MM.1S (cell line): ENCODE results near the gene MYBPHL.

ENCODE experiments used
- DNase-seq: peaks from one replicate; pipeline ENCODE4 v3.0.0-alpha.2; 2015
- H2AFZ ChIP-seq: fragments of 300-600 bp; sonication (generic); 2 replicates; pipeline ENCODE4 v1.6.0; 2016; ENCODE audit warnings: antibody characterized with exemption, low read length
- H3F3A ChIP-seq: fragments of 300-600 bp; sonication (generic); 2 replicates; pipeline ENCODE4 v1.6.1; 2016; ENCODE audit warnings: mild to moderate bottlenecking, antibody characterized with exemption, low read length, moderate library complexity, mixed read lengths; ENCODE audit not compliant: insufficient read depth
- H3K27ac ChIP-seq: fragments of 300-600 bp; sonication (generic); 2 replicates; pipeline ENCODE4 v1.5.1; 2016; ENCODE audit warnings: mild to moderate bottlenecking, low read length
- H3K27me3 ChIP-seq: fragments of 300-600 bp; sonication (generic); replicated peaks from 2 replicates; pipeline ENCODE4 v1.6.0; 2016; ENCODE audit warnings: low read length; ENCODE audit not compliant: insufficient read depth
- H3K36me3 ChIP-seq: fragments of 300-600 bp; sonication (generic); replicated peaks from 2 replicates; pipeline ENCODE4 v1.6.1; 2016; ENCODE audit warnings: mild to moderate bottlenecking, low read length, mixed read lengths; ENCODE audit not compliant: insufficient read depth
- H3K4me1 ChIP-seq: fragments of 300-600 bp; sonication (generic); 2 replicates; pipeline ENCODE4 v1.6.1; 2016; ENCODE audit warnings: low read length, mixed read lengths
- H3K4me2 ChIP-seq: fragments of 300-600 bp; sonication (generic); 2 replicates; pipeline ENCODE4 v1.6.0; 2016; ENCODE audit warnings: low read depth, low read length
- H3K4me3 ChIP-seq: fragments of 300-600 bp; sonication (generic); 2 replicates; pipeline ENCODE4 v1.5.1; 2016; ENCODE audit warnings: low read length, mixed read lengths
- H3K79me2 ChIP-seq: fragments of 300-600 bp; sonication (generic); 2 replicates; pipeline ENCODE4 v1.6.1; 2016; ENCODE audit warnings: mixed run types, low read length, mixed read lengths
- H3K9ac ChIP-seq: fragments of 300-600 bp; sonication (generic); 2 replicates; pipeline ENCODE4 v1.6.1; 2016; ENCODE audit warnings: low read length, mixed read lengths
- H3K9me2 ChIP-seq: fragments of 300-600 bp; sonication (generic); replicated peaks from 2 replicates; pipeline ENCODE4 v1.6.1; 2016; ENCODE audit warnings: mild to moderate bottlenecking, low read length, mixed read lengths; ENCODE audit not compliant: insufficient read depth
- H3K9me3 ChIP-seq: fragments of 300-600 bp; sonication (generic); replicated peaks from 2 replicates; pipeline ENCODE4 v1.6.1; 2016; ENCODE audit warnings: mild to moderate bottlenecking, low read length, mixed read lengths; ENCODE audit not compliant: insufficient read depth
- H4K20me1 ChIP-seq: fragments of 300-600 bp; sonication (generic); 2 replicates; pipeline ENCODE4 v1.6.1; 2016; ENCODE audit warnings: mild to moderate bottlenecking, low read length, moderate library complexity, mixed read lengths; ENCODE audit not compliant: insufficient read depth
- EZH2 ChIP-seq: fragments of 300-600 bp; sonication (generic); optimal IDR thresholded peaks from 2 replicates; pipeline ENCODE3; 2017; ENCODE audit warnings: low read depth, mild to moderate bottlenecking, antibody characterized with exemption, low read length, mixed read lengths
- EZH2phosphoT487 ChIP-seq: fragments of 300-600 bp; sonication (generic); IDR thresholded peaks from 2 replicates; pipeline ENCODE4 v1.6.1; 2018; ENCODE audit warnings: antibody characterized with exemption, low read length
- TF ChIP-seq, protein P1 (sequence below): fragments of 300-600 bp; sonication (generic); IDR thresholded peaks from 2 replicates; pipeline ENCODE4 v1.5.1; 2016; ENCODE audit warnings: antibody characterized with exemption, low read length, mixed read lengths

The MYBPHL gene

DNA sequence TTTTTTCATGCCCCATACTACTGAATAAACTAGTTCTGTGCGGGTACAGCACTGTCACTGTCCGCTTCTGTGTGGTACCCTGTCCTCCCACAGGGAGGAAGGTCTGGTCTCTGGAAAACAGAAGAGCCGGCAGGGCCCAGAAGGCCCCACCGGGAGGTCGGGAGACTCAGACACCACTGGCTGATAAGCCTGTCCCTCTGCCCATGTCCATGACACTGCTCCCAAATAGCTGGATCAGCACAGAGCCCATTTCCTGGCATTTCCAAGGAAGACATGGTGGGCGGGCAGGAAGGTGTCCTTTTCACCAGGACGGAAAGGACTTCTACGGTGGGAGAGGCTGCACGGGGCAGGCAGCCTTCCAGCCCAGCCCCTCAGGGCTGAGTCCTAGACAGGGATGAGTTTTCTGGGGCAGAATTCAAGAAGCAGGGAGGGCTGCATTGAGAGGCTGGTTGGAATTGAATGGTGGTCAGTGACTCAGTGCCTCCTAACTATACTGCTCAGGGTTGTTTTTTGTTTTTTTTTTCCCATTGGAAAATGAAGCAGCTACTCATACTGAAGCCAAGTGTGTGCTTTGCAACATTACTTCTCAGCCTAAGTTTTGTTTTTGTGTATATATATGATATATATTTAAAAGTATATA lies 31.0 kb downstream of the MYBPHL start:
- H3K79me2 ChIP-seq = no peaks in the 10 kb centered on the region
- no peaks in the 10 kb centered on the region for H4K20me1 ChIP-seq
- no peak overlapping the region for H3K9ac ChIP-seq
- H3K4me2 ChIP-seq = no peak overlapping the region
- no peaks in the 10 kb centered on the region for H3K9me3 ChIP-seq
- no peaks in the 10 kb centered on the region for H3K9me2 ChIP-seq
- no peak overlapping the region for H3K4me3 ChIP-seq
- no peak overlapping the region for H2AFZ ChIP-seq
- TF ChIP-seq EZH2phosphoT487 (no peak), EZH2 (no peak)
- TF ChIP-seq, protein P1, sequence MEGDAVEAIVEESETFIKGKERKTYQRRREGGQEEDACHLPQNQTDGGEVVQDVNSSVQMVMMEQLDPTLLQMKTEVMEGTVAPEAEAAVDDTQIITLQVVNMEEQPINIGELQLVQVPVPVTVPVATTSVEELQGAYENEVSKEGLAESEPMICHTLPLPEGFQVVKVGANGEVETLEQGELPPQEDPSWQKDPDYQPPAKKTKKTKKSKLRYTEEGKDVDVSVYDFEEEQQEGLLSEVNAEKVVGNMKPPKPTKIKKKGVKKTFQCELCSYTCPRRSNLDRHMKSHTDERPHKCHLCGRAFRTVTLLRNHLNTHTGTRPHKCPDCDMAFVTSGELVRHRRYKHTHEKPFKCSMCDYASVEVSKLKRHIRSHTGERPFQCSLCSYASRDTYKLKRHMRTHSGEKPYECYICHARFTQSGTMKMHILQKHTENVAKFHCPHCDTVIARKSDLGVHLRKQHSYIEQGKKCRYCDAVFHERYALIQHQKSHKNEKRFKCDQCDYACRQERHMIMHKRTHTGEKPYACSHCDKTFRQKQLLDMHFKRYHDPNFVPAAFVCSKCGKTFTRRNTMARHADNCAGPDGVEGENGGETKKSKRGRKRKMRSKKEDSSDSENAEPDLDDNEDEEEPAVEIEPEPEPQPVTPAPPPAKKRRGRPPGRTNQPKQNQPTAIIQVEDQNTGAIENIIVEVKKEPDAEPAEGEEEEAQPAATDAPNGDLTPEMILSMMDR = no peak
- no peaks in the 10 kb centered on the region for H3K36me3 ChIP-seq
- no peak overlapping the region for H3K27ac ChIP-seq
- H3K4me1 ChIP-seq = peaks cover 9% of the 10 kb centered on the region
- H3K27me3 ChIP-seq = no peaks in the 10 kb centered on the region
- 0 out of 2 replicates have a peak, but pooled peaks cover 2% of the 10 kb centered on the region for H3F3A ChIP-seq
- no peak for DNase-seq

DNA sequence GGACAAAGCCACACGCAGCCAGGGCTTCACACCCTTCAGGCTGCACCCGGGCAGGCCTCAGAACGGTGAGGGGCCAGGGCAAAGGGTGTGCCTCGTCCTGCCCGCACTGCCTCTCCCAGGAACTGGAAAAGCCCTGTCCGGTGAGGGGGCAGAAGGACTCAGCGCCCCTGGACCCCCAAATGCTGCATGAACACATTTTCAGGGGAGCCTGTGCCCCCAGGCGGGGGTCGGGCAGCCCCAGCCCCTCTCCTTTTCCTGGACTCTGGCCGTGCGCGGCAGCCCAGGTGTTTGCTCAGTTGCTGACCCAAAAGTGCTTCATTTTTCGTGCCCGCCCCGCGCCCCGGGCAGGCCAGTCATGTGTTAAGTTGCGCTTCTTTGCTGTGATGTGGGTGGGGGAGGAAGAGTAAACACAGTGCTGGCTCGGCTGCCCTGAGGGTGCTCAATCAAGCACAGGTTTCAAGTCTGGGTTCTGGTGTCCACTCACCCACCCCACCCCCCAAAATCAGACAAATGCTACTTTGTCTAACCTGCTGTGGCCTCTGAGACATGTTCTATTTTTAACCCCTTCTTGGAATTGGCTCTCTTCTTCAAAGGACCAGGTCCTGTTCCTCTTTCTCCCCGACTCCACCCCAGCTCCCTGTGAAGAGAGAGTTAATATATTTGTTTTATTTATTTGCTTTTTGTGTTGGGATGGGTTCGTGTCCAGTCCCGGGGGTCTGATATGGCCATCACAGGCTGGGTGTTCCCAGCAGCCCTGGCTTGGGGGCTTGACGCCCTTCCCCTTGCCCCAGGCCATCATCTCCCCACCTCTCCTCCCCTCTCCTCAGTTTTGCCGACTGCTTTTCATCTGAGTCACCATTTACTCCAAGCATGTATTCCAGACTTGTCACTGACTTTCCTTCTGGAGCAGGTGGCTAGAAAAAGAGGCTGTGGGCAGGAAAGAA lies 32.0 kb downstream of the MYBPHL start:
- 0 out of 2 replicates have a peak, but pooled peaks cover 2% of the 10 kb centered on the region for H3F3A ChIP-seq
- H3K36me3 ChIP-seq = no peaks in the 10 kb centered on the region
- no peak overlapping the region for H3K4me2 ChIP-seq
- H3K4me1 ChIP-seq = peaks cover 9% of the 10 kb centered on the region
- no peaks in the 10 kb centered on the region for H3K9me2 ChIP-seq
- H4K20me1 ChIP-seq = no peaks in the 10 kb centered on the region
- TF ChIP-seq EZH2 (no peak), EZH2phosphoT487 (no peak)
- TF ChIP-seq, protein P1 = no peak
- no peak overlapping the region for H3K27ac ChIP-seq
- no peak overlapping the region for H2AFZ ChIP-seq
- H3K9ac ChIP-seq = no peak overlapping the region
- no peak overlapping the region for H3K4me3 ChIP-seq
- H3K79me2 ChIP-seq = no peaks in the 10 kb centered on the region
- no peak for DNase-seq
- no peaks in the 10 kb centered on the region for H3K9me3 ChIP-seq
- H3K27me3 ChIP-seq = no peaks in the 10 kb centered on the region

DNA sequence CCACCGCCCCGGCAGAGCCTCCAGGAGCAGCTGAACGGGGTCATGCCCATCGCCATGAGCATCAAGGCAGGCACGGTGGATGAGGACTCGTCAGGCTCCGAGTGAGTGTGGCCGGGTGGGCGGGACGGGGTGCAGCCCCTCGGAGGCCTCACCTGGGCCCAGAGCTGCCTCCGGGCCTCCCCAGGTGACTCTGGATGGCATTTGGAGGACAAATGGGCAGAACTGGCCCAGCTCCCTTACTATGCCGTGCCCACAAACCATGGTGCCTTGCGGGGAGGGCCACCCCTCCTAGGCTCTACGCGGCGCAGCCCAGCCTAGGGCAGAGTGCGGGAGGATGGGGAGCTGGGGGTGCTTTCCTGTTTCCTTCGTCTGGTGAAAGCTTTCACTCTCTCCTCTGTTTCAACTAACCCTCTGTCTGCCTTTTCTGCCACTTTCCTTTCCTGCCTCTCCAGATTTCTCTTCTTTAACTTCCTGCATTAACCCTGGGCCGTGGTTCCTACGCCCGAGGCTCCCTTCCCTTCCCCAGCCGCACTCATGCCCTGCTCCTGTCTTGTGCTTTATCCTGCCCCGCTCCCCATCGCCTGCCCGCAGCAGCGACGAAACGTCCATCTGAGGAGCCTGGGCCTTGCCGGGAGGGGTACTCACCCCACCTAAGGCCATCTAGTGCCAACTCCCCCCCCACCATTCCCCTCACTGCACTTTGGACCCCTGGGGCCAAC lies 33.1 kb downstream of the MYBPHL start:
- H3K36me3 ChIP-seq = no peaks in the 10 kb centered on the region
- no peak overlapping the region for H3K4me3 ChIP-seq
- H3K27me3 ChIP-seq = no peaks in the 10 kb centered on the region
- H3F3A ChIP-seq = 0 out of 2 replicates have a peak, but pooled peaks cover 2% of the 10 kb centered on the region
- H2AFZ ChIP-seq = no peak overlapping the region
- no peaks in the 10 kb centered on the region for H3K79me2 ChIP-seq
- H3K9me3 ChIP-seq = no peaks in the 10 kb centered on the region
- TF ChIP-seq EZH2phosphoT487 (no peak), EZH2 (no peak)
- TF ChIP-seq, protein P1 = no peak
- no peak overlapping the region for H3K4me2 ChIP-seq
- no peak overlapping the region for H3K27ac ChIP-seq
- no peak for DNase-seq
- no peaks in the 10 kb centered on the region for H4K20me1 ChIP-seq
- no peaks in the 10 kb centered on the region for H3K9me2 ChIP-seq
- H3K4me1 ChIP-seq = peaks cover 9% of the 10 kb centered on the region
- no peak overlapping the region for H3K9ac ChIP-seq
